ENCODE measurements around the gene IMPDH1. TPM values are rescaled to one million over a fixed set of nuclear protein-coding genes. Genes with fewer than 3 reads are reported as not detected.

Gene IMPDH1
- total RNA-seq, 1 donor from 2014 or later = 64.3 TPM

DNA sequence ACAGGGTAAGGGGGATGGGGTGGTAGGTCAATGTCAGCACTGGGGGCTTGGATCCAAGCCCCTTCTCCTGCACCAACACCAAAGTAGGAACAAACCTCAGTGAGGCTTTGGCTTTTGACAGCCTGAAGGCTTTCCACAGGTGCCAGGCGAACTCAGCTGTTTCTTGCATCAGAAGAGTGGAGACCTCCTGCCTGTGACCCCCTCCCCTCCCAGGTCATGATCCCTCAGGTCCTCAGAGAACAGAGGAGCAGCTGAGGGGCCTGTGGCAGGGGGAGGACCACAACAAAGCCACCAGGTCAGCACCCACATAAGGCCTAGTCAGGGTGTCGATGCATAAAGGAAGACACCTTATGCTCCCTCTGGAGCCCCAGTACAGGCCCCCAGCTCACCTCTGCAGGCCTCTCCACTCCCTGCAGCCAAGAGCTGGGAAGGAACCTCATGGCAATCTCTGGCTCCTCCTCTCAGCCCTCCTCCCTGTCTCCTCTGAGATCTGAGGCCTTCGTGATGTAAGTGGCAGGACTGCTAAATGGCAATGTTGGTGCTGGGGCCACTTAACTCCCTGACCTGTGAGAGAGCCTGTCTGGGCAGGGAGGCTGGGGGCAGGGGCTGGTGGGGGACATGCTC, 29.2 kb downstream of the IMPDH1 start:
- H3K4me3 ChIP-seq (ENCODE audit: low read depth, low read length) = no peak overlapping the region
- DNase-seq (ENCODE audit: low read depth) = no peak
- TF ChIP-seq, protein P1, sequence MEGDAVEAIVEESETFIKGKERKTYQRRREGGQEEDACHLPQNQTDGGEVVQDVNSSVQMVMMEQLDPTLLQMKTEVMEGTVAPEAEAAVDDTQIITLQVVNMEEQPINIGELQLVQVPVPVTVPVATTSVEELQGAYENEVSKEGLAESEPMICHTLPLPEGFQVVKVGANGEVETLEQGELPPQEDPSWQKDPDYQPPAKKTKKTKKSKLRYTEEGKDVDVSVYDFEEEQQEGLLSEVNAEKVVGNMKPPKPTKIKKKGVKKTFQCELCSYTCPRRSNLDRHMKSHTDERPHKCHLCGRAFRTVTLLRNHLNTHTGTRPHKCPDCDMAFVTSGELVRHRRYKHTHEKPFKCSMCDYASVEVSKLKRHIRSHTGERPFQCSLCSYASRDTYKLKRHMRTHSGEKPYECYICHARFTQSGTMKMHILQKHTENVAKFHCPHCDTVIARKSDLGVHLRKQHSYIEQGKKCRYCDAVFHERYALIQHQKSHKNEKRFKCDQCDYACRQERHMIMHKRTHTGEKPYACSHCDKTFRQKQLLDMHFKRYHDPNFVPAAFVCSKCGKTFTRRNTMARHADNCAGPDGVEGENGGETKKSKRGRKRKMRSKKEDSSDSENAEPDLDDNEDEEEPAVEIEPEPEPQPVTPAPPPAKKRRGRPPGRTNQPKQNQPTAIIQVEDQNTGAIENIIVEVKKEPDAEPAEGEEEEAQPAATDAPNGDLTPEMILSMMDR (conservative IDR thresholded peaks at IDR 0.05; ENCODE audit: low read depth, low read length) = no peak

DNA sequence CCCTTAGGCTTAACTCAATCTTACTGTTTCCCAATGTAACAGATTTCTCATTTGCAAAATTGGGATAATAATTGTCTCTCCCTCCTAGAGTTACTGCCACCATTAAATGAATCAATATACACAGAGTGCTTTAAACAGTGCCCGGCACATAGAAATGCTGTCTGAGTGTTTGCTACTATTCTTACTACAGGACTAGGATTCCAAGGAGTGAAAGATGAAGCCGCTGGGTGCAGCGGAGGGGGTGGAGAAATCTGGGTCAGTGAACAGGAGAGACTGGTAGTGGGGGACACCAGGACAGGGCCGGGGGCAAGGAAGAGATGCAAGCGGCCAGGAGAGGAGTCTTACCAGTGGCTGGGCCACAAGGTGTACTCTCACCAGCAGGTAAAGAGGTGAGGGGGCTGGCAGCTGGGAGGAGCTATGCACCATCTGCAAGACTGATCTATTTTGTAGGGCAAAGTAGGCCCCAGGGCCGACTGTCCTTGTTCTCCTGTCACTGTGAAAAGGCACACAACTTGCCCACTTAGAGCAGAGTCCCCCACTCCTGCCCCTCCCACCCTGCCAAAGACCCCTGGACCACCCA, 29.8 kb downstream of the IMPDH1 start:
- TF ChIP-seq, protein P1 (conservative IDR thresholded peaks at IDR 0.05; ENCODE audit: low read depth, low read length) = no peak
- no peak overlapping the region for H3K4me3 ChIP-seq (ENCODE audit: low read depth, low read length)

DNA sequence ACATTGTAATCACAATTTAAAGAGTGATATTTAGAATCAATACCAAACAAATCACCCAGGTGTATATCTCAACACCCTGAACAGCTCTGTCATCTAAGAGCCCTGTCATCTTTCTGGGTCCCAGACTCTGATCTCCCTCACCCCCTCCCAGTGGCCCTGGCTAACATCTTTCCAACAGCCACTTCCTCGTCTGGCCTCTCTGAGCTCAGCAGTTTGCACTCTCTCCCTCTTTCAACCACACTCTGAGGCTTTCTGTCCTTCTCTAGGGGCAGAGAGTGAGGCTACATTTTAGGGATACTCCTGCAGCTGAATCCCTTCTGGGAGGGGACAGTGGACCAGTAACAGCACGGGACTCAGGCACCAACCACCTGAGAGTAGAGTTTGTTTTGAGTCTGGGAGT, 31.1 kb downstream of the IMPDH1 start:
- TF ChIP-seq, protein P1 (conservative IDR thresholded peaks at IDR 0.05; ENCODE audit: low read depth, low read length) = no peak
- no peak overlapping the region for H3K4me3 ChIP-seq (ENCODE audit: low read depth, low read length)
- DNase-seq (ENCODE audit: low read depth) = no peak

More for the DNA sequence above, 29.8 kb downstream of the IMPDH1 start:
- no peak for DNase-seq (ENCODE audit: low read depth)

DNA sequence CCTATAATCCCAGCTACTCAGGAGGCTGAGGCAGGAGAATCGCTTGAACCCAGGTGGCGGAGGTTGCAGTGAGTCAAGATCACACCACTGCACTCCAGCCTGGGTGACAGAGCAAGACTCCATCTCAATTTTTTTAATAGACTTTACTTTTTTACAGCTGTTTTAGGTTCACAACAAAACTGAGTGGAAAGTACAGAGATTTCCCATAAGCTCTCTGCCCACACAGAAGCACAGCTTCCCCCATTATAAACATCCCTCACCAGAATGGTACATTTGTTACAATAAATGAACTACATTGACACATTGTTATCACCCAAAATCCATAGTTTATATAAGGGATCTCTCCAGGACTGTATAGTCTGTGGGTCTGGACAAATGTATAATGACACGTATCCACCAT, 33.7 kb downstream of the IMPDH1 start:
- TF ChIP-seq, protein P1 (conservative IDR thresholded peaks at IDR 0.05; ENCODE audit: low read depth, low read length) = no peak
- no peak overlapping the region for H3K4me3 ChIP-seq (ENCODE audit: low read depth, low read length)
- DNase-seq (ENCODE audit: low read depth) = no peak

DNA sequence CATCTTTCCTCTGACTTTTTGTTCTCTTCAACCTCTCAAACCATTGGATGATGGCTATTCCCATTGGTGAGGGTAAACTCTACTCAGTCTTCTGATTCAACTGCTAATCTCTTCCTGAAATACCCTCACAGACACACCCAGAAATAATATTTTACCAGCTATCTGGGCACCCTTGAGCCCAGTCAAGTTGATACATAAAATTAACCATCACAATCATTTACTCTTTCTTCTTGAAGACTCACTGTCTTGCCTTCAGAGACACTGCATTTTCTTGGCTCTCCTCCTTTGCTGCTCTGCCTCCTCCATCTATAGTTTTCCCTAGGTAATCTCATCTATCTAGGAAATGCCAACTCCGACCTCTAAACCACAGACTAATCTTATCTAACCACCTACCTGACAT, 35.7 kb downstream of the IMPDH1 start:
- H3K4me3 ChIP-seq (ENCODE audit: low read depth, low read length) = no peak overlapping the region
- DNase-seq (ENCODE audit: low read depth) = no peak
- TF ChIP-seq, protein P1 (conservative IDR thresholded peaks at IDR 0.05; ENCODE audit: low read depth, low read length) = no peak

DNA sequence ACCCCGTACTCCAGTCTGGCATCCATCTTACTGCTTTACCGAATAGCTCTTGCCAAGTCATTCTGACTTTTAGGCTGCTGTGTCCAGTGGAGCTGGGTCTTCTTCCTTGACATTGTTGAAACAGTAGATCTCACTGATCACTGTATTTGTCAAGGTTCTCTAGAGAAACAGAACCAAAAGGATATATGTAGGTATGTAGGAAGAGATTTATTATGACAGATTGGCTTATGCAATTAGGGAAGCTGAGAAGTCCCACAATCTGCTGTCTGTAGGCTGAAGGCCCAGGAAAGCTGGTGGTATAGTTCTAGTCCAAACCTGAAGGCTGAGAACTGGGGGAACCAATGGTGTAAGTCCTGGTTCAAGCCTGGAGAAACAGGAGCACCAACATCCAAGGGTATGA, 36.2 kb downstream of the IMPDH1 start:
- TF ChIP-seq, protein P1 (conservative IDR thresholded peaks at IDR 0.05; ENCODE audit: low read depth, low read length) = no peak
- H3K4me3 ChIP-seq (ENCODE audit: low read depth, low read length) = no peak overlapping the region
- no peak for DNase-seq (ENCODE audit: low read depth)

DNA sequence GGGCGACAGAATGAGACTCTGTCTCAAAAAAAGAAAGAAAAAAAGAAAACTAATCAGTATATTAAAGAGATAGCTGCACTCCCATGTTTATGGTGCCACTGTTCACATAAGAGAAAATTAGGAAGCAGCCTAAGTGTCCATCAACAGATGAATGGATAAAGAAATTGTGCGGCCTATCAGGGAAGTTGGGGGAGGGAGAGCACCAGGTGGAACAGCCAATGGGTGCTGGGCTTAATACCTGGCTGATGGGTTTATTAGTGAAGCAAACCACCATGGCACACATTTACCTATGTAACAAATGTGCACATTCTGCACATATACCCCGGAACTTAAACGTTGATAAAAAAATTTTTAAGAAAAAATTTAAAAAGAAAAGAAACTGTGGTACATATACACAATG, 39.3 kb downstream of the IMPDH1 start:
- no peak overlapping the region for H3K4me3 ChIP-seq (ENCODE audit: low read depth, low read length)
- no peak for DNase-seq (ENCODE audit: low read depth)
- TF ChIP-seq, protein P1 (conservative IDR thresholded peaks at IDR 0.05; ENCODE audit: low read depth, low read length) = no peak
